ELF-1 (cell line): Measurements from ENCODE around the gene CLMN.

Experiments used
- DNase-seq: peaks from one replicate; pipeline ENCODE4 v3.0.0-alpha.2; 2016; ENCODE audit warnings: low read depth, low spot score

Gene CLMN

GRCh38 chr14:95240859-95241813 is 78.6 kb downstream of the CLMN start:
- peak; percentile 58 for DNase-seq

- no peak for DNase-seq
Observed at GRCh38 chr14:95238487-95239298, 81.0 kb downstream of the CLMN start.

- no peak for DNase-seq
Observed at GRCh38 chr14:95237958-95238340, 81.8 kb downstream of the CLMN start.

GRCh38 chr14:95237121-95237957 is 82.4 kb downstream of the CLMN start:
- no peak for DNase-seq

GRCh38 chr14:95236221-95236620 is 83.5 kb downstream of the CLMN start:
- no peak for DNase-seq

DNA sequence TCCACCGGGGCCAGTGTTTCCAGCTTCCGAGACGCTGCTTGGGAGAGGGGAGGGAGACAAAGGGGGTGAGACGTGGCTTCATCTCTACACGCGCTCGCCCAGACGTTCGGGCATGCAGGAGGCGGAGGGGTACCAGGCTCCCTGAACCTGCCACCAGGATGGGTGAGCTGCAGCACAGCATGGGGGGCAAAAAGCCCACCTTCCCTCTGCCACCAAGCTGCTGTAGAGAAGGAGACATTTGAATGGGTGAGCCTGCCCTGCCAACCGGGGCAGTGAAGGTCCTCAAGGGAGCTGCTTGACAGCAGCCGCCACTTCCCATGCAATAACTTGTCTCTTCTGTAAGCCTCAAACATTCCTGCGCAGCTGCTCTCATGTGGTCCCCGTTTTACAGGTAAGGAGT is 83.9 kb downstream of the CLMN start:
- DNase-seq: no peak

GRCh38 chr14:95235351-95235750 is 84.4 kb downstream of the CLMN start:
- DNase-seq: no peak

- DNase-seq: peak; percentile 41
Observed at GRCh38 chr14:95234426-95234825, 85.3 kb downstream of the CLMN start.

GRCh38 chr14:95233702-95234241 is 85.9 kb downstream of the CLMN start:
- no peak for DNase-seq

DNA sequence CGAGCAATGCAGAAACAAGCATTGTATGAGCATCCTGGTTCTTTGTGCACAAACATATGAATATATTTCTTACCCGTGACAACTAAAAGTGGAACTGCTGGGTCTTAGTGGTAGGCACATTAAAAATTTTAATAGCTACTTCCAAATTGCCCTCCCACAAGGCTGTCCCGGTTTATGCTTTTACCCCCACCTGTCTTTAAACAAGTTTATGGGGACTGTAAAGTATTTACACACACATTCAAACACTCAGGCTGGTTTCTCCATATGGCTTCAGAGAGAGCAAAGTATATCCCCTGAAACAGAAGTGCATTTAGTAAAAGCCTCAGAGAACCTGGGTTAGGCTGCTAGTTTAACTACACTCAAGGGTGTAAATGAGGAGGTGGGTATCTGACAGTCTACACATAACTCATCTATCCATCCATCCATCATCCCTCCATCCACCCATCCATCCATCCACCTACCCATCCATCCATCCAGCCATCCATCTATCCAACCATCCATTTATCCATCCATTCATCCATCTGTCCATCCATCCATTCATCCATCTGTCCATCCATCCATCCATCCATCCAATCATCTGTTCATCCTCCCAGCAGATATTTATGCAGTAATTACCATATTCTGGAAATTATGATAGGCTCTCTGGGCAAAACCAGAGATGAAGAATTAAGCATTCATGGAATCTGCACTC is 86.7 kb downstream of the CLMN start:
- no peak for DNase-seq

- DNase-seq: no peak
Observed at GRCh38 chr14:95231966-95232633, 87.6 kb downstream of the CLMN start.

DNA sequence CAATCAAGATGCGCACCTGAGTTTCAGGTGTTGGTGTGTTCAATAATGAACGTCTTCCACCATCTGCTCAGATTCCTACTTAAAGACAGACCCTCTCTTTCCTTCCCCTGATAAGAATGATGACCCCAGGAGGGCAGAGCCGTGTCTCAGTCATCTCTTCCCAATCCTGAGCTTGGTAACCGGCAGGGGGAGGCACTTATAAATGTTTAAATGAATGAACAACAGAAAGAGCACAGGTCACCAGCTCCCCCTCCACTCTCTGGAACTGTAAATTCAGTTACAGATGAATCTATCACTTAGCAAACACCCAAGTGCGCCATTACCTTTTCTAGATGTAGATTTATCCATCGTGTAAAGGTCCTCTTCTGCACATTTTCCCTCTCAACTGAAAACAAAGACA is 90.0 kb downstream of the CLMN start:
- no peak for DNase-seq

DNA sequence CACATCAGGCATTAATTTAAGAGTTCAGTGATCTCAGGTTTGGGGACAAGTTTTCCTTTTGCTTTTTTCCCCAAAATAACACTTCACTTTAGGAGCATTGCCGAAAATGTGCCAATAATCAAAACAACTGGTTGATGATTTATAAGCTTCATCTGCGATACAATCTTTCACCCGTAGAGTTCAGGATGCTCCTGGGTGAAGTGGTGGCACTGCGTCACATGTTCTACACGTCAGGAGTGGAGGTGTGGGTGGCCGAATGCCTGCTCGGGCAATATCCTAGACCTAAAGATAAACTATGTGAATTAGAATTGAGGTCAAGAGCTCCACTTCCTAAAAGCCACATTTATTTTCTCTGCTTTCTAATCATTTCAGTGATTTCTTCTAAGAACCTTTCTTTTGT is 91.5 kb downstream of the CLMN start:
- no peak for DNase-seq

DNA sequence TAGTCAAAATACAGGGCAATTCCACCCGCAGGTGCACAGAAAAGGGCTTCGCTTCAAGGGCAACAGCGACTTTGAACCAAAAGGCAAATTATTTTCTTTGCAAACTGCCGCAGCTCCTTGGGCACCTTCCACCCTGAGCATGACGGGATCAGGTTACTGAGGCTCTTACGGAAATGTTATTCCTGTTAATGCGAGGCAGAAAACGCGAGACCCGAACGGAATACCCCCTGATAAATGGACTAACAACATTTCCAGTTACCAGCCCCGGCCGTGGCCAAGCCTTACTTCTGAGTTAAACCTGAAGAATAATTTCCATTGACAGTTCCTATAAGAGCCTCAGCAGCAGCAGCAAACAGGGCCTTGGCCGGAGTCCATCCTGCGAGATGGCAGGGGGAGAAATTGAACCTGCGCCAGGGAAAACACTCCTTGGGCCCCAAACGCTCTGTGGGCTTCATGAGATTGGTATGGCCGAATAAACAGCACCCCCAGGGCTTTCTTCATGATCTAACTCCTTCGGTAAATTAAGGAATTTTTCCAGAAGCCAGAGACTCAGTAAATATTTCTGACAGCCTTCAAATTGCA is 92.3 kb downstream of the CLMN start:
- DNase-seq: no peak

- DNase-seq: no peak
Observed at GRCh38 chr14:95226801-95227200, 92.9 kb downstream of the CLMN start.

GRCh38 chr14:95225251-95225887 is 94.3 kb downstream of the CLMN start:
- DNase-seq: no peak

- no peak for DNase-seq
Observed at GRCh38 chr14:95222870-95223398, 96.8 kb downstream of the CLMN start.

GRCh38 chr14:95222151-95222631 is 97.5 kb downstream of the CLMN start:
- peak; percentile 53 for DNase-seq

- DNase-seq: no peak
Observed at GRCh38 chr14:95221531-95221930, 98.2 kb downstream of the CLMN start.
